GM08714 (cell line): ENCODE measurements around the gene TBL1XR1.

Experiments used
- H3K4me3 ChIP-seq: fragments of 200-500 bp; sonication (Bioruptor generic); 2 replicates; pipeline ENCODE4 v1.5.1; 2014; ENCODE audit warnings: mild to moderate bottlenecking, low read length, inconsistent platforms
- ZNF274 ChIP-seq: IDR thresholded peaks from 2 replicates; pipeline ENCODE4 v1.6.1; 2012; ENCODE audit warnings: mild to moderate bottlenecking, low read depth, low read length

Gene TBL1XR1

GRCh38 chr3:177066068-177066467 lies 131.2 kb downstream of the TBL1XR1 start:
- TF ChIP-seq ZNF274 = no peak
- no peak overlapping the region for H3K4me3 ChIP-seq

DNA sequence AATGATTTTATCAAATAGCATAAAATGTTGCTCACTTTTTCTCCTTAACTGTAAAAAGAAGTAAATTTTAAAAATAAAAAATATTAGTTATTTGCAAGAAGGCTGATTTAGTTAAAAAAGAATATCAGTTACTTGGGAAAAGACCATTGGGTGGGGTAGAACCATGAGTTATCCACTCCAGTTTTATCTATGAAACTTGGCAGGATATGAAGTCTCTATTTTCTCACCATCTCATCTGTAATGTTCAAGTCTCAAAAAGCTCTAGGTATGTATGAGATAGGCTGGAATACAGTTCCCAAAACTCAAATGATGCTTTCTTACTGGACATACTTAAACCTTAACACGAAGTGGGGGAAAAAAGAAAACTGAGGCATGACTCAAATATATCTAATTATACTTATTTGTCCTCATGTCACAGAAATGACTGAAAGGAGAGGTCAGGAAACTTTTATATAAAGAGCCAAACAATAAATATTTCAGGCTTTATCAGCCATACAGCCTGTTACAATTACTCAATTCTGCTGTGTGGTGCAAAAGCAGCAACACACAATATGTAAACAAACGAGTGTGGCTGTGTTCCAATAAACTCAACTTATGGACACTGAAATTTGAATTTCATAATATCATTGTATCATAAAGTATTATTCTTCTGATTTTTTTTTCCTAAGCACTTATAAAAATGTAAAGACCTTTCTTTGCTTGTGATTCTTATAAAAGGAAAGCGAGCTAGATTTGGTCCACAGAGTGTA lies 131.8 kb downstream of the TBL1XR1 start:
- no peak overlapping the region for H3K4me3 ChIP-seq
- no peak for TF ChIP-seq ZNF274

- no peak for TF ChIP-seq ZNF274
- no peak overlapping the region for H3K4me3 ChIP-seq
Measured at GRCh38 chr3:177062052-177062732, 135.1 kb downstream of the TBL1XR1 start.

DNA sequence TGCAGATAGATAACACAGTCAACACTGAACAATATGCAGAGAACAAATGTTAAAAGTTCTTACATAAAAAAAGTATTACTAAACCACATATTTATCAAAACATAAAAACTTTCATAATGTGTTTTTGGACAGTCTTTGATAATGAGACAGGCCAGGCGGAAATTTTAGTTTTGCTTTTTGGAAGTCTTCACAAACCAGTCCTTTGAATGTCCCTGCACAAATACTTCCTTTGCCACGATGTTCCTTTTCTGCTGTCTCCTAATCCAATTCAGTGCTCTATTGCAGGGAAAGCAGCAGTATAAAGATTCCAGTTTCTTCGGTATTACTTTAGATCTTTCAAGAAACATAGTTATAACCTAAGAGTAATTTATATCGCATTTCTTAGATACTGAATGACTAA lies 135.9 kb downstream of the TBL1XR1 start:
- H3K4me3 ChIP-seq = no peak overlapping the region

GRCh38 chr3:177060492-177060891 lies 136.8 kb downstream of the TBL1XR1 start:
- no peak overlapping the region for H3K4me3 ChIP-seq
- no peak for TF ChIP-seq ZNF274

More for the DNA sequence above, 135.9 kb downstream of the TBL1XR1 start:
- no peak for TF ChIP-seq ZNF274

- no peak for TF ChIP-seq ZNF274
- no peak overlapping the region for H3K4me3 ChIP-seq
Measured at GRCh38 chr3:177058648-177059047, 138.6 kb downstream of the TBL1XR1 start.

DNA sequence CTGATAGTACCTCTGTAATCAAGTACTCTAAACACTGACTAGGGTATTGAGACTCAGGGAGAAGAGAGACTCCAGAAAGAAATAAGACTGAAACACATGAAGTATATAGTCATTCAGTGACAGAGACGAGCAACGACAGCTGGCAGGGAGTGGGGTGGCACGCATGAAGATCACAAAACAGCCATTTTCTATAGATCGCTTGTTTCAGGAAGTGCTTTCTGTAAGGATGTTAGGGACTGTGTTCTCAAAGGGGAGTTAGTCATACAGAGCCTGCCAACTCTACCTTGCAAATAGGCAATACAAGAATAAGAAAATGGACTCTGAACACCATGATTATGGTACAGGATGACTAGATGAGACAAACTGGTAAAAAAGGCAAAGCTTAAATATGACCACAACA lies 139.5 kb downstream of the TBL1XR1 start:
- H3K4me3 ChIP-seq = no peak overlapping the region
- TF ChIP-seq ZNF274 = no peak

- no peak for TF ChIP-seq ZNF274
- H3K4me3 ChIP-seq = no peak overlapping the region
Measured at GRCh38 chr3:177056927-177057326, 140.4 kb downstream of the TBL1XR1 start.

- no peak for TF ChIP-seq ZNF274
- H3K4me3 ChIP-seq = no peak overlapping the region
Measured at GRCh38 chr3:177055605-177056571, 141.4 kb downstream of the TBL1XR1 start.

DNA sequence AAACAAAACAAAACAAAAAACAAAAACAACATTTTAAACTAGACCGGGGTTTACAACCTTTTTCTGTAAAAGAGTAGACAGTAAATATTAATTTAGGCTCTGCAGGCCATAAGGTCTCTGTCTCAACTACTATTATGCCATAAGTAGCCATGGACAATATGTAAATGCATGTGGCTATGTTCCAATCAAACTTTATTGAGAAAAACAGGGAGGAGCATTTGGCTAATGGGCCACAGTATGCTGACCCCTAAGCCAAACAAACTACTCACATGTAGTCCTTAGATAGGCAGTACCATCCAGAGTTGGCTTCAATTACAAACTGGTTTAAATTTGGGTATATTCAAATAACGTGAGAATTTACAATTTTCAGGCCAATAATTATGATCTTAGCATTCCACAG lies 144.2 kb downstream of the TBL1XR1 start:
- H3K4me3 ChIP-seq = no peak overlapping the region
- no peak for TF ChIP-seq ZNF274

DNA sequence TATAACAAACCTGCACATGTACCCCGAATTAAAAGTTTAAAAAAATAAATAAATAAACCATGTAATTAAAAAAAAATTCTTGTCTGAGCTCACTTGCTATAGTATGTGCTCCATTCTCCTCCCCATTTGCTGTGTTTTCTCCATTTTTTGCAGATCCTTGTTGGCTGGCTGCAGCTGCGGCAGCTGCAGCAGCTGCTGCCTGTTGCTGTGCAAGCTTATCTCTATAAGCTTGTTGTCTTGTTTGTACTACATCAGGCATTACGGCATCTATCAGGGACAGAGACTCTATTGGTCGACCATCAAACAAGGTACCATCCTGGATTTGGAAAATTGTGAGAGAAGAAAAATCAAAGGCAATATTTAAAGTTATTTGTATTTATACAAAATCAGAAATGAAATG lies 145.9 kb downstream of the TBL1XR1 start:
- no peak for TF ChIP-seq ZNF274
- H3K4me3 ChIP-seq = no peak overlapping the region

- no peak for TF ChIP-seq ZNF274
- H3K4me3 ChIP-seq = no peak overlapping the region
Measured at GRCh38 chr3:177050501-177051237, 146.6 kb downstream of the TBL1XR1 start.

GRCh38 chr3:177045767-177046166 lies 151.5 kb downstream of the TBL1XR1 start:
- no peak for TF ChIP-seq ZNF274
- H3K4me3 ChIP-seq = no peak overlapping the region

GRCh38 chr3:177045222-177045621 lies 152.1 kb downstream of the TBL1XR1 start:
- TF ChIP-seq ZNF274 = no peak
- H3K4me3 ChIP-seq = no peak overlapping the region
